Skin epidermis (tissue), 12 donors: Measurements from ENCODE around the gene COL1A1.

ENCODE experiments used
- H3K27ac ChIP-seq, 21 experiments: fragments of 200-600 bp; sonication (generic) in 11 of 21; one replicate each; pipeline ENCODE4 v1.5.0; 2020; ENCODE audit warnings: mild to moderate bottlenecking in 3 of 21, inconsistent platforms in 2 of 21, moderate library complexity in 2 of 21
- H3K4me3 ChIP-seq, 7 experiments: fragments of 200-600 bp; sonication (generic) in 2 of 7; one replicate each; pipeline ENCODE4 v1.5.0; 2020; ENCODE audit warnings: inconsistent platforms in 2 of 7, mild to moderate bottlenecking in 2 of 7, moderate library complexity in 1 of 7

The COL1A1 gene

GRCh38 chr17:50203604-50204345, 2.3 kb upstream of the COL1A1 start:
- Histone ChIP-seq H3K27ac (peak overlapping the region in 20 of 21 experiments; percentile 34 to 97 (median 74)), H3K4me3 (peak overlapping the region in 1 of 7 experiments; percentile 48)

GRCh38 chr17:50203086-50203485, 1.7 kb upstream of the COL1A1 start:
- Histone ChIP-seq H3K27ac (peak overlapping the region in 19 of 21 experiments; percentile 34 to 97 (median 76)), H3K4me3 (peak overlapping the region in 4 of 7 experiments; percentile 3 to 51 (median 26))

GRCh38 chr17:50200457-50201275, 765 bp downstream of the COL1A1 start:
- H3K27ac ChIP-seq = peak overlapping the region in 20 of 21 experiments; percentile 35 to 97 (median 80)

GRCh38 chr17:50199803-50200456, 1.5 kb downstream of the COL1A1 start:
- peak overlapping the region; percentile 29 to 51 (median 44) for H3K4me3 ChIP-seq
- peak overlapping the region in 20 of 21 experiments; percentile 35 to 97 (median 80) for H3K27ac ChIP-seq

More at GRCh38 chr17:50200457-50201275, 765 bp downstream of the COL1A1 start:
- peak overlapping the region; percentile 29 to 51 (median 44) for H3K4me3 ChIP-seq

GRCh38 chr17:50199211-50199802, 2.1 kb downstream of the COL1A1 start:
- peak overlapping the region; percentile 29 to 51 (median 44) for H3K4me3 ChIP-seq
- H3K27ac ChIP-seq = peak overlapping the region in 20 of 21 experiments; percentile 12 to 97 (median 79)

- H3K4me3 ChIP-seq = peak overlapping the region in 6 of 7 experiments; percentile 30 to 51 (median 44)
- peak overlapping the region in 16 of 21 experiments; percentile 5 to 97 (median 77) for H3K27ac ChIP-seq
Measured at GRCh38 chr17:50198026-50198669, 3.3 kb downstream of the COL1A1 start.

GRCh38 chr17:50196826-50197225, 4.6 kb downstream of the COL1A1 start:
- peak overlapping the region in 19 of 21 experiments; percentile 2 to 97 (median 72) for H3K27ac ChIP-seq

GRCh38 chr17:50196036-50196435, 5.4 kb downstream of the COL1A1 start:
- Histone ChIP-seq H3K4me3 (peak overlapping the region in 3 of 7 experiments; percentile 4 to 11 (median 6)), H3K27ac (peak overlapping the region in 20 of 21 experiments; percentile 2 to 97 (median 68))

More at GRCh38 chr17:50196826-50197225, 4.6 kb downstream of the COL1A1 start:
- H3K4me3 ChIP-seq = peak overlapping the region in 4 of 7 experiments; percentile 2 to 51 (median 30)

- peak overlapping the region in 19 of 21 experiments; percentile 2 to 97 (median 72) for H3K27ac ChIP-seq
- peak overlapping the region in 1 of 7 experiments; percentile 6 for H3K4me3 ChIP-seq
Measured at GRCh38 chr17:50194934-50195865, 6.2 kb downstream of the COL1A1 start.

GRCh38 chr17:50194140-50194933, 7.1 kb downstream of the COL1A1 start:
- H3K27ac ChIP-seq = peak overlapping the region in 19 of 21 experiments; percentile 2 to 97 (median 72)
- H3K4me3 ChIP-seq = peak overlapping the region in 1 of 7 experiments; percentile 6

- H3K4me3 ChIP-seq = no peak overlapping the region
- peak overlapping the region in 17 of 21 experiments; percentile 14 to 97 (median 66) for H3K27ac ChIP-seq
Measured at GRCh38 chr17:50192618-50193291, 8.7 kb downstream of the COL1A1 start.

GRCh38 chr17:50192144-50192617, 9.2 kb downstream of the COL1A1 start:
- H3K27ac ChIP-seq = peak overlapping the region in 14 of 21 experiments; percentile 14 to 97 (median 77)
- H3K4me3 ChIP-seq = no peak overlapping the region

- H3K4me3 ChIP-seq = no peak overlapping the region
- peak overlapping the region in 15 of 21 experiments; percentile 11 to 97 (median 76) for H3K27ac ChIP-seq
Measured at GRCh38 chr17:50191359-50192143, 9.9 kb downstream of the COL1A1 start.

- Histone ChIP-seq H3K27ac (peak overlapping the region in 13 of 21 experiments; percentile 1 to 97 (median 78)), H3K4me3 (no peak overlapping the region)
Measured at GRCh38 chr17:50190603-50191358, 10.7 kb downstream of the COL1A1 start.

- Histone ChIP-seq H3K27ac (peak overlapping the region in 13 of 21 experiments; percentile 1 to 97 (median 76)), H3K4me3 (no peak overlapping the region)
Measured at GRCh38 chr17:50190293-50190602, 11.2 kb downstream of the COL1A1 start.
